T-helper 1 cell treated with Interleukin-12 subunit alpha and Interleukin-12 subunit beta and Interleukin-4 antibody, amounts not matched to agents 30 μg/mL and 1 μg/mL, for 36 hours (primary cell): Measurements from ENCODE around the gene TRPV4.

ENCODE experiments used
- H3K27ac Mint-ChIP-seq: one replicate; pipeline ENCODE4 v1.8.0; 2021; ENCODE audit warnings: mild to moderate bottlenecking, mixed read lengths
- H3K27me3 Mint-ChIP-seq: one replicate; pipeline ENCODE4 v1.8.0; 2021; ENCODE audit warnings: low read depth, mixed read lengths
- H3K36me3 Mint-ChIP-seq: one replicate; pipeline ENCODE4 v1.8.0; 2021; ENCODE audit warnings: low read depth, mixed read lengths
- H3K4me1 Mint-ChIP-seq: one replicate; pipeline ENCODE4 v1.8.0; 2021; ENCODE audit warnings: low read depth, mixed read lengths
- H3K4me3 Mint-ChIP-seq: one replicate; pipeline ENCODE4 v1.8.0; 2021; ENCODE audit warnings: mild to moderate bottlenecking, moderate library complexity, mixed read lengths
- H3K9me3 Mint-ChIP-seq: one replicate; pipeline ENCODE4 v1.8.0; 2021; ENCODE audit warnings: mixed read lengths

The TRPV4 gene

GRCh38 chr12:109833307-109834189, at the start of gene TRPV4:
TRPV4 (minus strand) TSS chr12:109833398; CDS start chr12:109814796, 18,602 bp downstream.
- Mint-ChIP-seq H3K27ac (no peak within 1 kb of the TSS), H3K4me1 (no peaks in the 10 kb centered on the region), H3K36me3 (no peaks in the 10 kb centered on the region), H3K4me3 (no peak within 1 kb of the TSS), H3K27me3 (peaks cover 39% of the 10 kb centered on the region), H3K9me3 (no peaks in the 10 kb centered on the region)

- Mint-ChIP-seq H3K9me3 (no peaks in the 10 kb centered on the region), H3K4me3 (peak overlapping the region; percentile 79), H3K36me3 (no peaks in the 10 kb centered on the region), H3K27me3 (peaks cover 12% of the 10 kb centered on the region), H3K27ac (no peak overlapping the region), H3K4me1 (peaks cover 31% of the 10 kb centered on the region)
Measured at GRCh38 chr12:109881752-109882151, 48.6 kb upstream of the TRPV4 start.

GRCh38 chr12:109880938-109881337, 47.7 kb upstream of the TRPV4 start:
- no peaks in the 10 kb centered on the region for H3K9me3 Mint-ChIP-seq
- peak overlapping the region; percentile 79 for H3K4me3 Mint-ChIP-seq
- H3K36me3 Mint-ChIP-seq = no peaks in the 10 kb centered on the region
- H3K4me1 Mint-ChIP-seq = peaks cover 34% of the 10 kb centered on the region
- peak overlapping the region; percentile 39 for H3K27ac Mint-ChIP-seq
- H3K27me3 Mint-ChIP-seq = peaks cover 12% of the 10 kb centered on the region

- H3K9me3 Mint-ChIP-seq = no peaks in the 10 kb centered on the region
- H3K4me1 Mint-ChIP-seq = peaks cover 36% of the 10 kb centered on the region
Measured at GRCh38 chr12:109880043-109880931, 47.1 kb upstream of the TRPV4 start, which contains the start of gene GLTP. GLTP (minus strand) TSS chr12:109880541; CDS start chr12:109880374, 167 bp downstream.

GRCh38 chr12:109879351-109880042, 46.3 kb upstream of the TRPV4 start:
- Mint-ChIP-seq H3K9me3 (no peaks in the 10 kb centered on the region), H3K36me3 (no peaks in the 10 kb centered on the region), H3K4me3 (peak overlapping the region; percentile 97), H3K27me3 (peaks cover 12% of the 10 kb centered on the region), H3K27ac (peak overlapping the region; percentile 89), H3K4me1 (peaks cover 37% of the 10 kb centered on the region)

More at GRCh38 chr12:109880043-109880931, 47.1 kb upstream of the TRPV4 start, which contains the start of gene GLTP:
- H3K4me3 Mint-ChIP-seq = peak within 1 kb of the TSS; percentile 97
- no peaks in the 10 kb centered on the region for H3K36me3 Mint-ChIP-seq
- peak within 1 kb of the TSS; percentile 89 for H3K27ac Mint-ChIP-seq
- peaks cover 12% of the 10 kb centered on the region for H3K27me3 Mint-ChIP-seq

GRCh38 chr12:109878749-109879148, 45.6 kb upstream of the TRPV4 start:
- Mint-ChIP-seq H3K27me3 (peaks cover 10% of the 10 kb centered on the region), H3K4me1 (peaks cover 37% of the 10 kb centered on the region), H3K9me3 (no peaks in the 10 kb centered on the region), H3K36me3 (no peaks in the 10 kb centered on the region), H3K27ac (no peak overlapping the region), H3K4me3 (peak overlapping the region; percentile 53)

GRCh38 chr12:109878247-109878625, 45.0 kb upstream of the TRPV4 start:
- no peaks in the 10 kb centered on the region for H3K9me3 Mint-ChIP-seq
- no peak overlapping the region for H3K4me3 Mint-ChIP-seq
- no peak overlapping the region for H3K27ac Mint-ChIP-seq
- no peaks in the 10 kb centered on the region for H3K36me3 Mint-ChIP-seq
- H3K4me1 Mint-ChIP-seq = peaks cover 37% of the 10 kb centered on the region
- H3K27me3 Mint-ChIP-seq = peaks cover 8% of the 10 kb centered on the region

GRCh38 chr12:109877504-109878246, 44.5 kb upstream of the TRPV4 start:
- no peaks in the 10 kb centered on the region for H3K9me3 Mint-ChIP-seq
- H3K27ac Mint-ChIP-seq = no peak overlapping the region
- peaks cover 37% of the 10 kb centered on the region for H3K4me1 Mint-ChIP-seq
- H3K4me3 Mint-ChIP-seq = peak overlapping the region; percentile 45
- peaks cover 8% of the 10 kb centered on the region for H3K27me3 Mint-ChIP-seq
- H3K36me3 Mint-ChIP-seq = peaks cover 2% of the 10 kb centered on the region

GRCh38 chr12:109876406-109876805, 43.2 kb upstream of the TRPV4 start:
- no peak overlapping the region for H3K27ac Mint-ChIP-seq

GRCh38 chr12:109875572-109876131, 42.5 kb upstream of the TRPV4 start:
- Mint-ChIP-seq H3K9me3 (no peaks in the 10 kb centered on the region), H3K36me3 (peaks cover 5% of the 10 kb centered on the region), H3K27ac (no peak overlapping the region), H3K27me3 (no peaks in the 10 kb centered on the region), H3K4me1 (peaks cover 34% of the 10 kb centered on the region), H3K4me3 (no peak overlapping the region)

More at GRCh38 chr12:109876406-109876805, 43.2 kb upstream of the TRPV4 start:
- peaks cover 5% of the 10 kb centered on the region for H3K36me3 Mint-ChIP-seq
- H3K4me3 Mint-ChIP-seq = no peak overlapping the region
- H3K27me3 Mint-ChIP-seq = no peaks in the 10 kb centered on the region
- peaks cover 38% of the 10 kb centered on the region for H3K4me1 Mint-ChIP-seq
- no peaks in the 10 kb centered on the region for H3K9me3 Mint-ChIP-seq

GRCh38 chr12:109873653-109874052, 40.5 kb upstream of the TRPV4 start:
- H3K27me3 Mint-ChIP-seq = no peaks in the 10 kb centered on the region
- peaks cover 21% of the 10 kb centered on the region for H3K4me1 Mint-ChIP-seq
- no peaks in the 10 kb centered on the region for H3K9me3 Mint-ChIP-seq
- no peak overlapping the region for H3K4me3 Mint-ChIP-seq
- no peak overlapping the region for H3K27ac Mint-ChIP-seq
- H3K36me3 Mint-ChIP-seq = peaks cover 5% of the 10 kb centered on the region

GRCh38 chr12:109871668-109872314, 38.6 kb upstream of the TRPV4 start:
- Mint-ChIP-seq H3K4me3 (no peak overlapping the region), H3K27ac (no peak overlapping the region), H3K9me3 (no peaks in the 10 kb centered on the region), H3K4me1 (peaks cover 17% of the 10 kb centered on the region), H3K27me3 (no peaks in the 10 kb centered on the region), H3K36me3 (peaks cover 5% of the 10 kb centered on the region)

- no peaks in the 10 kb centered on the region for H3K9me3 Mint-ChIP-seq
- H3K27me3 Mint-ChIP-seq = no peaks in the 10 kb centered on the region
- no peak overlapping the region for H3K4me3 Mint-ChIP-seq
- H3K36me3 Mint-ChIP-seq = peaks cover 5% of the 10 kb centered on the region
- peaks cover 11% of the 10 kb centered on the region for H3K4me1 Mint-ChIP-seq
- H3K27ac Mint-ChIP-seq = no peak overlapping the region
Measured at GRCh38 chr12:109870648-109871047, 37.5 kb upstream of the TRPV4 start.
